Mammary epithelial cell (primary cell): ENCODE results near the gene MCM9.

Experiments used
- CTCF ChIP-seq, 2 donors: IDR thresholded peaks in 1 of 2; conservative IDR thresholded peaks in 1 of 2; 2 replicates each; pipeline ENCODE4 v1.5.1; 2011 to 2012; ENCODE audit warnings: inconsistent platforms in 2 of 2, low read length in 2 of 2, mild to moderate bottlenecking in 2 of 2, control low read depth in 1 of 2, low read depth in 1 of 2; ENCODE audit not compliant: insufficient read depth in 1 of 2; ENCODE audit errors: extremely low read depth in 1 of 2
- EZH2 ChIP-seq: IDR thresholded peaks from 2 replicates; pipeline ENCODE4 v1.6.1; 2012; ENCODE audit warnings: low read length, inconsistent platforms, borderline replicate concordance

GRCh38 chr6:118886641-118887040, 48.3 kb downstream of the MCM9 start:
- no peak for TF ChIP-seq CTCF (conservative IDR thresholded peaks at IDR 0.05 in 1 of 2, IDR thresholded peaks at IDR 0.05 in 1 of 2; ENCODE audit: extremely low read depth in 1 of 2, insufficient read depth in 1 of 2, low read depth in 1 of 2, low read length in 2 of 2)
- no peak for TF ChIP-seq EZH2
